ENCODE results near the gene MRPS25. TPM values are rescaled to one million over a fixed set of nuclear protein-coding genes. Genes with fewer than 3 reads are reported as not detected.
A peak's percentile ranks its signal among the peaks of the same experiment; 100 is the strongest.

MRPS25 gene
- 5.6 and 9.3 TPM in 2 replicates for total RNA-seq (2014; rRNA removed; shearing (Covaris generic))

GRCh38 chr3:15064835-15065549, at the start of gene MRPS25:
MRPS25 (minus strand) TSS chr3:15065315; CDS start chr3:15065194, 121 bp downstream.
- Histone ChIP-seq H3K27ac (peak within 1 kb of the TSS; percentile 28; the same call in 1 of the 2 replicates), H3K4me1 (replicated peaks) (peaks cover 12% of the 10 kb centered on the region), H3K36me3 (peaks cover 6% of the 10 kb centered on the region), H3K4me3 (peak within 1 kb of the TSS; percentile 71), H3K27me3 (replicated peaks) (no peaks in the 10 kb centered on the region), H3K9me3 (replicated peaks) (no peaks in the 10 kb centered on the region)
- peak; percentile 75 to 87 for DNase-seq (ENCODE audit: low read depth in 1 of 2, low spot score in 2 of 2)

- Histone ChIP-seq H3K4me3 (no peak overlapping the region), H3K27me3 (replicated peaks) (no peaks in the 10 kb centered on the region), H3K4me1 (replicated peaks) (no peaks in the 10 kb centered on the region), H3K9me3 (replicated peaks) (no peaks in the 10 kb centered on the region), H3K36me3 (no peaks in the 10 kb centered on the region), H3K27ac (no peak overlapping the region)
- no peak for DNase-seq (ENCODE audit: low read depth in 1 of 2, low spot score in 2 of 2)
These were observed 48.8 kb upstream of the MRPS25 start for GRCh38 chr3:15113884-15114283.

- Histone ChIP-seq H3K9me3 (replicated peaks) (no peaks in the 10 kb centered on the region), H3K27me3 (replicated peaks) (no peaks in the 10 kb centered on the region), H3K36me3 (no peaks in the 10 kb centered on the region), H3K4me1 (replicated peaks) (no peaks in the 10 kb centered on the region), H3K4me3 (no peak overlapping the region), H3K27ac (no peak overlapping the region)
- no peak for DNase-seq (ENCODE audit: low read depth in 1 of 2, low spot score in 2 of 2)
These were observed 48.4 kb upstream of the MRPS25 start for GRCh38 chr3:15113471-15113870.

- Histone ChIP-seq H3K27me3 (replicated peaks) (no peaks in the 10 kb centered on the region), H3K27ac (no peak overlapping the region), H3K9me3 (replicated peaks) (no peaks in the 10 kb centered on the region), H3K4me1 (replicated peaks) (no peaks in the 10 kb centered on the region), H3K4me3 (no peak overlapping the region), H3K36me3 (no peaks in the 10 kb centered on the region)
- no peak for DNase-seq (ENCODE audit: low read depth in 1 of 2, low spot score in 2 of 2)
These were observed 46.9 kb upstream of the MRPS25 start for GRCh38 chr3:15112011-15112410.

GRCh38 chr3:15110206-15110605, 45.1 kb upstream of the MRPS25 start:
- H3K27ac ChIP-seq, result no peak overlapping the region
- no peaks in the 10 kb centered on the region for H3K36me3 ChIP-seq
- no peaks in the 10 kb centered on the region for H3K27me3 ChIP-seq (replicated peaks)
- no peaks in the 10 kb centered on the region for H3K9me3 ChIP-seq (replicated peaks)
- no peaks in the 10 kb centered on the region for H3K4me1 ChIP-seq (replicated peaks)
- no peak overlapping the region for H3K4me3 ChIP-seq
- no peak for DNase-seq (ENCODE audit: low read depth in 1 of 2, low spot score in 2 of 2)

- Histone ChIP-seq H3K27ac (no peak overlapping the region), H3K9me3 (replicated peaks) (no peaks in the 10 kb centered on the region), H3K4me1 (replicated peaks) (no peaks in the 10 kb centered on the region), H3K27me3 (replicated peaks) (no peaks in the 10 kb centered on the region), H3K36me3 (no peaks in the 10 kb centered on the region), H3K4me3 (no peak overlapping the region)
- no peak for DNase-seq (ENCODE audit: low read depth in 1 of 2, low spot score in 2 of 2)
These were observed 43.8 kb upstream of the MRPS25 start for GRCh38 chr3:15108869-15109268.

- H3K4me1 ChIP-seq (replicated peaks), result no peaks in the 10 kb centered on the region
- no peaks in the 10 kb centered on the region for H3K27me3 ChIP-seq (replicated peaks)
- no peak overlapping the region for H3K27ac ChIP-seq
- no peak overlapping the region for H3K4me3 ChIP-seq
- peak; percentile 23 to 66 for DNase-seq (ENCODE audit: low read depth in 1 of 2, low spot score in 2 of 2)
- no peaks in the 10 kb centered on the region for H3K36me3 ChIP-seq
- H3K9me3 ChIP-seq (replicated peaks), result no peaks in the 10 kb centered on the region
These were observed 43.0 kb upstream of the MRPS25 start for GRCh38 chr3:15108082-15108545.

- H3K27ac ChIP-seq, result no peak overlapping the region
- H3K36me3 ChIP-seq, result no peaks in the 10 kb centered on the region
- no peaks in the 10 kb centered on the region for H3K9me3 ChIP-seq (replicated peaks)
- no peak overlapping the region for H3K4me3 ChIP-seq
- H3K27me3 ChIP-seq (replicated peaks), result no peaks in the 10 kb centered on the region
- H3K4me1 ChIP-seq (replicated peaks), result no peaks in the 10 kb centered on the region
- no peak for DNase-seq (ENCODE audit: low read depth in 1 of 2, low spot score in 2 of 2)
These were observed 42.2 kb upstream of the MRPS25 start for GRCh38 chr3:15107075-15107947.

- peaks cover 3% of the 10 kb centered on the region; the same call in 1 of the 2 replicates for H3K36me3 ChIP-seq
- H3K27ac ChIP-seq, result no peak overlapping the region
- no peak for DNase-seq (ENCODE audit: low read depth in 1 of 2, low spot score in 2 of 2)
- peaks cover 7% of the 10 kb centered on the region; the same call in 1 of the 2 replicates for H3K4me1 ChIP-seq (replicated peaks)
- H3K9me3 ChIP-seq (replicated peaks), result no peaks in the 10 kb centered on the region
- H3K27me3 ChIP-seq (replicated peaks), result no peaks in the 10 kb centered on the region
- H3K4me3 ChIP-seq, result no peak overlapping the region
These were observed 37.7 kb upstream of the MRPS25 start for GRCh38 chr3:15102836-15103235.

- DNase-seq (ENCODE audit: low read depth in 1 of 2, low spot score in 2 of 2), result no peak
These were observed 37.1 kb upstream of the MRPS25 start for GRCh38 chr3:15102256-15102655.

GRCh38 chr3:15099364-15100098, 34.4 kb upstream of the MRPS25 start:
- H3K36me3 ChIP-seq, result peaks cover 22% of the 10 kb centered on the region
- DNase-seq (ENCODE audit: low read depth in 1 of 2, low spot score in 2 of 2), result no peak
- H3K4me1 ChIP-seq (replicated peaks), result peaks cover 10% of the 10 kb centered on the region; the same call in 1 of the 2 replicates
- no peaks in the 10 kb centered on the region for H3K9me3 ChIP-seq (replicated peaks)
- H3K27ac ChIP-seq, result no peak overlapping the region; the same call in 1 of the 2 replicates
- peak overlapping the region; percentile 64 for H3K4me3 ChIP-seq
- H3K27me3 ChIP-seq (replicated peaks), result no peaks in the 10 kb centered on the region

More at GRCh38 chr3:15102256-15102655, 37.1 kb upstream of the MRPS25 start:
- H3K36me3 ChIP-seq, result peaks cover 3% of the 10 kb centered on the region; the same call in 1 of the 2 replicates
- peaks cover 10% of the 10 kb centered on the region; the same call in 1 of the 2 replicates for H3K4me1 ChIP-seq (replicated peaks)
- no peak overlapping the region for H3K4me3 ChIP-seq
- no peaks in the 10 kb centered on the region for H3K27me3 ChIP-seq (replicated peaks)
- no peak overlapping the region for H3K27ac ChIP-seq
- H3K9me3 ChIP-seq (replicated peaks), result no peaks in the 10 kb centered on the region

- Histone ChIP-seq H3K36me3 (peaks cover 28% of the 10 kb centered on the region), H3K4me1 (replicated peaks) (peaks cover 10% of the 10 kb centered on the region; the same call in 1 of the 2 replicates), H3K27ac (peak within 1 kb of the TSS; percentile 33), H3K27me3 (replicated peaks) (no peaks in the 10 kb centered on the region), H3K9me3 (replicated peaks) (no peaks in the 10 kb centered on the region), H3K4me3 (peak within 1 kb of the TSS; percentile 64)
- DNase-seq (ENCODE audit: low read depth in 1 of 2, low spot score in 2 of 2), result peak; percentile 87 to 94
These were observed 33.6 kb upstream of the MRPS25 start, which contains the start of gene RBSN for GRCh38 chr3:15098503-15099363. RBSN (minus strand) TSS chr3:15099148; CDS start chr3:15096120, 3,028 bp downstream.
